Measurements from ENCODE around the gene SHH. TPM values are rescaled to one million over a fixed set of nuclear protein-coding genes. Genes with fewer than 3 reads are reported as not detected.

The SHH gene
- total RNA-seq, 1 experiment from 2014 or later, result not detected

GRCh38 chr7:155765458-155765857 lies 46.8 kb downstream of the SHH start:
- peaks cover 24% of the 10 kb centered on the region for H3K4me1 ChIP-seq (ENCODE audit: insufficient read depth, low read length, poor library complexity, severe bottlenecking)
- POLR2A ChIA-PET (ENCODE audit: low non-redundant PET), result no interaction called here
- intact Hi-C loops (cut with micrococcal nuclease; ENCODE audit: unreplicated experiment), result loop anchor here (5.0 kb wide), 1 partner anchor 383 kb away; no protein-coding TSS in a partner anchor
- H3K4me3 ChIP-seq (ENCODE audit: low read depth, low read length, poor library complexity, severe bottlenecking), result no peak overlapping the region
- H3K36me3 ChIP-seq (ENCODE audit: insufficient read depth, low read length, poor library complexity, severe bottlenecking), result peaks cover 37% of the 10 kb centered on the region
- H3K27me3 ChIP-seq (replicated peaks; ENCODE audit: insufficient read depth, low read depth, low read length, poor library complexity), result no peaks in the 10 kb centered on the region
- H3K9me3 ChIP-seq (ENCODE audit: low read depth, low read length, poor library complexity, severe bottlenecking), result no peaks in the 10 kb centered on the region
- no peak overlapping the region for H3K27ac ChIP-seq (ENCODE audit: low read depth, low read length, poor library complexity, severe bottlenecking)
- CTCF ChIA-PET, result no interaction called here
- no TSS peak for BruUV-seq (replicated peaks)
- TF ChIP-seq CTCF (conservative IDR thresholded peaks at IDR 0.05; ENCODE audit: low read depth, low read length) (no peak), EZH2 (IDR thresholded peaks at IDR 0.05; ENCODE audit: borderline replicate concordance, low read depth, low read length, poor library complexity, severe bottlenecking) (no peak)
- DNase-seq (ENCODE audit: low spot score), result no peak

- DNase-seq (ENCODE audit: low spot score), result no peak
- intact Hi-C loops (cut with micrococcal nuclease; ENCODE audit: unreplicated experiment), result no loop called here
- no peaks in the 10 kb centered on the region for H3K27me3 ChIP-seq (replicated peaks; ENCODE audit: insufficient read depth, low read depth, low read length, poor library complexity)
- POLR2A ChIA-PET (ENCODE audit: low non-redundant PET), result interaction anchor here (0.6 kb wide), 1 partner anchor 33 kb away, joined by 3 read pairs; no protein-coding TSS in a partner anchor
- H3K4me1 ChIP-seq (ENCODE audit: insufficient read depth, low read length, poor library complexity, severe bottlenecking), result peaks cover 24% of the 10 kb centered on the region
- CTCF ChIA-PET, result interaction anchor here (0.9 kb wide), 1 partner anchor 166 kb away, joined by 5 read pairs; no protein-coding TSS in a partner anchor
- H3K27ac ChIP-seq (ENCODE audit: low read depth, low read length, poor library complexity, severe bottlenecking), result peak overlapping the region; percentile 78
- no TSS peak for BruUV-seq (replicated peaks)
- H3K36me3 ChIP-seq (ENCODE audit: insufficient read depth, low read length, poor library complexity, severe bottlenecking), result peaks cover 36% of the 10 kb centered on the region
- H3K4me3 ChIP-seq (ENCODE audit: low read depth, low read length, poor library complexity, severe bottlenecking), result no peak overlapping the region
- no peak for TF ChIP-seq EZH2 (IDR thresholded peaks at IDR 0.05; ENCODE audit: borderline replicate concordance, low read depth, low read length, poor library complexity, severe bottlenecking)
- TF ChIP-seq CTCF (conservative IDR thresholded peaks at IDR 0.05; ENCODE audit: low read depth, low read length), result no peak
- no peaks in the 10 kb centered on the region for H3K9me3 ChIP-seq (ENCODE audit: low read depth, low read length, poor library complexity, severe bottlenecking)
These were observed 47.8 kb downstream of the SHH start for GRCh38 chr7:155764438-155764793.

- CTCF ChIA-PET, result interaction anchor here (0.9 kb wide), 1 partner anchor 165 kb away, joined by 5 read pairs; no protein-coding TSS in a partner anchor
- Histone ChIP-seq H3K9me3 (ENCODE audit: low read depth, low read length, poor library complexity, severe bottlenecking) (no peaks in the 10 kb centered on the region), H3K4me3 (ENCODE audit: low read depth, low read length, poor library complexity, severe bottlenecking) (no peak overlapping the region), H3K27me3 (replicated peaks; ENCODE audit: insufficient read depth, low read depth, low read length, poor library complexity) (no peaks in the 10 kb centered on the region), H3K4me1 (ENCODE audit: insufficient read depth, low read length, poor library complexity, severe bottlenecking) (peaks cover 26% of the 10 kb centered on the region), H3K27ac (ENCODE audit: low read depth, low read length, poor library complexity, severe bottlenecking) (peak overlapping the region; percentile 78), H3K36me3 (ENCODE audit: insufficient read depth, low read length, poor library complexity, severe bottlenecking) (peaks cover 31% of the 10 kb centered on the region)
- intact Hi-C loops (cut with micrococcal nuclease; ENCODE audit: unreplicated experiment), result no loop called here
- DNase-seq (ENCODE audit: low spot score), result peak; percentile 87
- no peak for TF ChIP-seq CTCF (conservative IDR thresholded peaks at IDR 0.05; ENCODE audit: low read depth, low read length)
- no peak for TF ChIP-seq EZH2 (IDR thresholded peaks at IDR 0.05; ENCODE audit: borderline replicate concordance, low read depth, low read length, poor library complexity, severe bottlenecking)
- POLR2A ChIA-PET (ENCODE audit: low non-redundant PET), result interaction anchor here (0.6 kb wide), 1 partner anchor 33 kb away, joined by 3 read pairs; no protein-coding TSS in a partner anchor
- BruUV-seq (replicated peaks), result TSS peak; percentile 66
These were observed 48.4 kb downstream of the SHH start for GRCh38 chr7:155763691-155764437.
